HG03469 (cell line): ENCODE data around the gene FAM53B.

Experiments
- ATAC-seq: cut with Tn5 transposase; IDR thresholded peaks from one replicate; pipeline ENCODE4 v1.9.1; 2021; ENCODE audit warnings: mild to moderate bottlenecking, moderate library complexity, moderate number of reproducible peaks; ENCODE audit not compliant: unreplicated experiment

Gene FAM53B

DNA sequence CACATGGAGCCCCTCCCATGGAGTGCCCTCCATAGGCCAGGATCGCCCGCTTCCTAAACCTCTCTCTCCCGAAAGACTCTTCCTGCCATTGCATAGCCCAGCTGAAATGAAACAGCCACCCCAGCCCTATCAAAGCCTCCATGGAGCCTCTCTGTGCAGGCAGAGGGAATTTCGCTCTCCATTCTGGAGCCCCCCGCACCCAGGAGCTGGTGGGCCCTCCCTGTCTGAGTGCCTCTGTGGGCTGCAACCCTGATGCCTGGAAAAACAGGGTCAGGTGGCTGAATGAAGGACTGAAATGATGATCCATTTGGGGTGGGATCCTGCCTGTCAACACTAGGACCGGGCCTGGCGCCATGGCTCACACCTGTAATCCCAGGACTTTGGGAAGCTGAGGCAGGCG lies 106.4 kb downstream of the FAM53B start:
- ATAC-seq, result no peak

DNA sequence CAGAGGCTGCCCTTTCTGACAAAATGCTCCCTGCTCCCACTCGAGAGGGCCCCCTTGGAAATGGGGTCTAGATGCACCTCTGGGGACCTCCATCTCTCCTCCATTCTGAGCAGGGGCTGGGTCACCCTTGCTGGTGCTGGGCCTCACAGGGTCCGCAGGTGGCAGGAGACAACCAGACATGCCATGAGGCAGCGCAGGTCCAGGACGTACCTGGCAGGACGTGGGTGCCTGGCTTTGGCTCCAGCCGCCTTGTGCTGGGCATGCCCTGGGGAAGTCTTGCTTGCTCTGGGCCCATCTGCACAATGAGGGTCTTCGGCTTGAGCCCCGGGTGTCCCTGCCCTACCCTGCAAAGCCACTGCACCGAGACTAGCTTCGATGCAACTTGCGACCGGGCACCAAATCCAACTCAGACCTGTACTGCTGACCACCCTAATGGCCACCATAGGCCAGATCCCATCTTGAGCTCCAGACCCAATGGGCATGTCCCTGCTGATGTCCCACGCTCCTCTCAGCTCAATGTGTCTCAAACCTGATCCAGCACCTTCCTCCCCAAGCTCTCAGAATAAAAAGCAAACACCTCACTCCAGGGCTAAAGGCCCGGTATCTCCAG lies 107.0 kb downstream of the FAM53B start:
- no peak for ATAC-seq

DNA sequence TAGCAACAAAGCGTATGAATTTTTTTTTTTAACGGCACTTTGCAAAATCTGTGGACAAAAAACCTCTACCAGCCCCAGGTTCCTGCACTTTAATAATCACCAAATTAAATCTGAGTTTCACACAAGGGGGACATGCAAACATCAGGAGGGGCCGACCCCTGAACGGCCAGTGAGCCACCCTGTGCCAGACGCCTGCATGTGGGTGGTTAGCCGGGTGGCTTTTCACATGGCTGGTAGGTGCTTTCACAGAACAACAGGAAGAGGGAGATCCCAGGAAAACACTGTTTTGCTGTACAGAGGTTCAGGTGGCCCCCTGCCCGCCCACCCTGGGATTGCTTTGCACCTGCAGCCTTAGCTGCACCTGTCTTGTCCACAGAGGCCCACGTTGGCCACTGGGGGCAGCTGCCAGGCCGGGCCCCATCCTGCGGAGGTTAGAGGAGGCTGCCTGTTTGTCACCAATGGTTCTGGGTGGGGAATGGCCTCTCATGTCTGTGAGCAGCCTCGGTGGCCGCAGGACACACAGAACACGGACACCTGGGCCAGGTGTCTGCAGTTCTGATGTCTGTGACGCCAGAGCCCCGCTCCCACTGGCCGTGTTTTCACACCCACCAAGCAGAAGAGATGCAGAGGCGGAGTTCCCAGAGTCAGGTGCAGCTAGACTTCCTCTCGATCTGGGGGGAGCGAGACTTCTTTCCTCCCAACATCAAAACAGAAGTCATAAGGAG lies 107.7 kb downstream of the FAM53B start:
- no peak for ATAC-seq

DNA sequence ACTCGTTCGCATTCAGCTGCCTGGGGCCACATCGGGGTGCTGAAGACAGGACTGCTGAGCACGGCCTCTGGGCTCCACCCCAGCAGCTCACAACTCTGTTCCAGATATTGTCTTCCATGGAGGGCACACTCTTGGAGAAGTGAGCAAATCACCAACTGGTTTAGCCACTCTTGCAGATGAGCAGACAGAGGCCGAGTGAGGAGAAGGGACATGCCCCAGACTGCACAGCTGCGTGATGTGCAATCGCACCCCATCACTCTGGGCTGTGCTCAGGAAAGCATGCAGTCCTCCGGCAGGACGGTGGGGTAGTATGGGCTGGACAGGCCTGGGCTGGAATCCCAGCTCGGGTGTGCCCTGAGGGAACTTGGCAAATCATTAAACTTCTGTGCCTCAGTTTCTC lies 111.6 kb downstream of the FAM53B start:
- no peak for ATAC-seq

DNA sequence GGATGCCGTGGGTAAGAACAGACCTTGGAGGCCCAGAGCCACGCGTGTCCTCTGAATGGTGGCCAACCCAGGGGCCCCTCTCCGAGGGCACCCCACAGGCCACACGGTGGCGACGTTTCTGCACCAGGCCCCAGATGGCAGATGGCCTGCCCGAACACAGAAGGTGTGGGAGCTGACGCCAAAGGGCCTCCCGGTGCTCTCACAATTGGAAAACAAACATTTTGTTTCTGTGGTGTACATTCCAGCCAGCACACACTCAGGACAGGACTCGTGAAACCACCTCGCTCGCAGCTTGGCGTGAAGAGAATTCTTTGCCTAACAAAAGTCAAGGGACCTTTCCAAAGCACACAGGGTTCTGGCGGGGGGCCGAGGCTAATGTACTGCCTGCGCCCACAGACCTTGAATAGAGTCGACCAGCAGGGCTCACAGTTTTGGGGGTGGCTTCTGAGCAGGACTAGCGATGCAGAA lies 112.1 kb downstream of the FAM53B start:
- no peak for ATAC-seq

DNA sequence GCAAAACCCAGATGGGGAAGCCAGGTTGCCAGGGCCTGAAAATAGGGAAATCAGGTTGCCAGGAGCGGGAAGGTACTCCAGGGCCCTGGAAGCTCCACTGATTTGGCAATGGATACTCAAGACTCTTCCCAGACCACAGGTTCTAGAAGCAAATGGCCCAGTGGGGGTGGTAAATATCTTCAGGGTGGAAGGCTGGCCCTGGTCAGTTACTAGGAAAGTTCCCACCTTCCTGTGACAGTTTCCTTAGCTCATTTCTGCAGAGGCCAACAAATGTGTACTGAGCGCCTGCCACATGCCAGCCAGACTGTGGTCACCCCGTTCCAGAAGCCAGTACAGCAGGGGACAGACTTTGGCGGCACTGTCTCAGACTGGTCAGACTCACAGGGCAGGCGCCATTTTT lies 113.6 kb downstream of the FAM53B start:
- ATAC-seq, result no peak

DNA sequence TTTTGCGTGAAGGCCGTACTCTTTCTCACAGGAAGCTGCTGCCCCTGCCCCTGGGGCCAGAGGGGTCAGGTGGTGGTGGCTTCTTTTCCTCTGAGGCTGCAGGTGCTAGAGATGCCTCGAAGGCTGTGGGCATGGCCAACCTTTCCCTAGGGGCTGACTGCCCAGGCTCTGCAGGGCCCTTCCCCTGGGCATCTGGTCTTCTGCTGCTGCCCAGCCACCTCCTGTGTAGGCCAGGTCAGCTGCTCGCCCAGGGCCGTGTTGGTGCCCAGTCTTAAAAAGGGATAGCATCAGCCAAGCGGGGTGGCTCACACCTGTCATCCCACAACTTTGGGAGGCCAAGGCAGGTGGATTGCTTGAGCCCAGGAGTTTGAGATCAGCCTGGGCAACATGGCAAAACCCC lies 114.3 kb downstream of the FAM53B start:
- ATAC-seq, result no peak

DNA sequence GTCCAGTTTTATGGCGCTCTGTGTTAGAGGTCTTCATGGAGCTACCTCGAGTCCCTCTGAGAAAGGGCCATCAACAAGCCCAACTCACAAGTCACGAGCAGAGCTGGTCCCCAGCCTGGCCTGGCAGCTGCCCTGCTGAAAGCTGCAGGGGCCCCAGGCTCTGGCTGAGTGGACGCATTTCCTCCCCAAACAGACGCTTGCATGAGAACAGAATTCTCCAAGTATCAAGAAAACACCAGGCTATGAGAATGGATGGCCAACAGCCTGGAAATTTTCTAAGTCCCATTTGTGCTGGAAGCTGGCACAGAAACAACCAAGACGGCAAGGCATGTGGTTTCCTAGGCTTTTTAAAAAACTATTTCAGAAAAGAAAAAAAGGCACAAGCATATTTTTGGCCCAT lies 114.8 kb downstream of the FAM53B start:
- no peak for ATAC-seq

DNA sequence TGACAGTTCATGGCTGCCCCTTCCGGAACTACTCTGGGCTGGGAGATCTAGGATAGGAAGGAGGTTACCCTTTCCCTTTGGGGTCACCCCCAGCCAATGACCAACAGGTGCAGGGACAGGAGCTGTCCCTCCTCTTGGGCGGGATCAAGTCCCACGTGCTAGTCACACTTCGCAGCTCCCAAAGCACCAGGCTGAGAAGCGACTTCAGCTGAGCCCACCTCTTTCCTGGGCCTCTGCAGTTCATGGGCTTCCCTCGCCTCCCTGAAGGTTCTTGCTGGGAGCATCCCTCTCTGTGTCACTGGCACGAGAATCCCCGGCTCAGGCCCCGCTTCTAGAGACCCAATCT lies 115.5 kb downstream of the FAM53B start:
- ATAC-seq, result no peak

DNA sequence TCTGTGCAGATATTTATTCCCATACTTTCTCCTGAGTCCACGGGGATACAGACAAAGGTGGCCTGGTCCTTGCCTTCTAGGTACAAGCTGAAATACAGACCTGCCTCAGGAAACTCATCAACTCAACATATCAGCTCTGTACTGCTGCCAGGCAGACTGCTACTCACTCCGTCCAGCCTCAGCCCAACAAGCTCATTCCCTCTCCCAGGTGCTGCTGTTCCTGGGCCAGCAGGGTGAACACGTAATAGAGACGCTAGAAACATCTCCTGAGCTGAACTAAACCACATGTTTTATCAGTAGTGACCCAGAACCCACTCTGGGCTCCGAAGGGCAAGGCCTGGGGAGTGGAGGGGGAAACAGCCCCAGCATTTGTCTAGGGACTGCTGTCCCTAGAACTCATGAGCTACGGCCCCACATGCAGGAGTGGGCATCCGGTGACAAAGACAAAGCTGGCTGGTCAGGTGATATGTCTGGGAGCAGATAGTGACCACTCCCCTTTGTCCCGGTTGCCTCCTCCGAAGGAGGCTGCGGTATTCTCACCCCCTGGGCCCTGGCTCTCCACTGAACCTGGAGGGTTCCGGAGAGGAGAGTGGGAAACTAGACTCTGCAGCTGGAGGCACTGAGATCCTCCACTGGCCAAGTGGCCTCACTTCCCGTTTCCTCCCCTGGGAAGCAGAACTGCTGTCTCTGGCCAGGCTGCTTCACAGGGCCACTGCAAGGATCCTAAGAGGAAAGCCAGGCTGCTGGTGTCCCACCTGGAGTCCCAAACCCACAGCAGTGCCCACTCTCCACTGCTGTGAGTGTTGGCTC lies 116.1 kb downstream of the FAM53B start:
- no peak for ATAC-seq

DNA sequence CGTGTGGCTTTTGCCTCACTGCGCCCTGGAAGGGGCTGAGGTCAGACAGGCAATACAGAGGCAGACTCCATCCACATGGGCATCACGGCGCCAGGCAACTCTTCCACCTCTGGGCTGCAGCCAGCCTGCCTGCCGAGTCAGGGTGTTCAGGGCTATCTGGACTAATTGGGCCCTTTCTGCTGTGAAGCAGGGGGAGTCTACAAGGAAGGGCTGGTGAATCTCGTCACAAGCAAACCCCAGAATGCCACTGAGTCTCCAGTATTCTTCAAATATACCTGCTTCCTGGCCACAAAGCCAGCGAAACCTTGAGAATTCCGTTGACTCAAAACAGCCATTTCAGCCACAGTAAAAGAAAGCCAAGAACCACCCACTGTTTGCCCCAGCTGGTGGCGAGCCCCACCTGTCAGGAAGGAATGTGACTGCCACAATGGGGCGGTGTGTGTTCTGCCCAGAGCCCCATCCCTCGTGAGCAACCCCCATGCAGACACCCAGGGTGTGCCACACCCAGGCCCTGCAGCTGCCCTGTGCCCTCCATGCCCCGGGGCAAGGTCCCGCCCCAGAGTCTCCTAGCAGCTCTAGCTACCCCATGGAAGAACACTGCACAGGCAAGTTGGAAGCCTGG lies 117.3 kb downstream of the FAM53B start:
- peak; percentile 51 for ATAC-seq

DNA sequence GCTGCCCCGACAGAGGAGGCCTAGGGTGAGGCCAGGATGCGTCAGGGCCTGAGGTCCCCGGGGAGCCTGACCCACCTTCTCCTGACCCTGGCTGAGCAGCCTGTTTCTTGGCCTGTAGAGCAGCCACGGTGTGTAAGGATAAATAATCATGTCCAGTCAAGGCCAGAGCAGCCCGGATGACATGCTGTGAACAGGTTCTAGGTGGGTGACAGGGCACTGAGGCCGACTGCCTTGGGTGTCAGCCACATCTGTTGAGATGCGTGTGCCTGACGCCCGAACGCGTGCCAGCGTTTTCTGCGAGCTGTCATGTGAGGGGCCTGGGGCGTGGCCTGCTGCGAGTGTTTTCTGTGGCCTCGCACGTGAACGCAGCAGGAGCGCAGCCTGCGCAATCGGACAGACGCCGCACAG lies 118.3 kb downstream of the FAM53B start:
- no peak for ATAC-seq

DNA sequence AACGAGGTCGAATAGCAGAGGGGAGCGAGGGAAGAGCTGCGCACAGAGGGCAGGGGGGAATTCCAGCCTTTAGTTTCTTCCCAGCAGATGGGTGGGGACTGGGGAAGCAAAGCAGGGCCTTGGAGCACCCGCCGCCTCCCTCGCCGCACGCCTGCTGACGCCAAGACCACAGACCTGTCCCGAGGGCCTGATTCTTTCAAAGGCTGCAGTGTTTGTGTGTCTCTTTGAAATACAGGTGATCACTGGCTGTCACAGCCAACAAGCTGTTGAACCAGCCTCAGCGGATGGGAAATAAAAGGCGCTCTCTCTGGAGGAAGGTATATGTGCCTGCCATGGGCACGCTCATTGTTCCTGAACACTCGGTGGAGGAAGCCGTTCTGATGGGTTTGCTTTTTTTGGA lies 119.3 kb downstream of the FAM53B start:
- ATAC-seq, result no peak

DNA sequence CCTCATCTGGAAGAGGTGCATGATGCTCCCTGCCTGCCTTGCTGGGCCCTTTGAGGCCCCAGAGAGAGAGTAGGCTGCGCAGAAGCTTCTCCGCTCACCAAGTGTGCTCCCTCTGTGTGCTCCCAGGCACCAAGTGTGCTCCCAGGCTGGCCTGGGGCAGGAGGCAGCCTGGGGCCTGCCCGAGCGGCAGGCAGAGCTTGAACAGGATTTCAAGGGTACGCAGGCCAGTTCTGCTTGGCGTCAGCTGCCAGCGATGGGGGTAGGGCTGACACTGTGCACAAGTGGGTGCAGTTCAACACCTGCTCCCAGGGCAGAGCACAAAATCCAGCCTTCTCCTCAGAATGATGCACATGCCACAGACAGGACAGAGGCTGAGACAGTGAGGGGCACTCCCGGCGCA lies 119.7 kb downstream of the FAM53B start:
- ATAC-seq, result no peak

DNA sequence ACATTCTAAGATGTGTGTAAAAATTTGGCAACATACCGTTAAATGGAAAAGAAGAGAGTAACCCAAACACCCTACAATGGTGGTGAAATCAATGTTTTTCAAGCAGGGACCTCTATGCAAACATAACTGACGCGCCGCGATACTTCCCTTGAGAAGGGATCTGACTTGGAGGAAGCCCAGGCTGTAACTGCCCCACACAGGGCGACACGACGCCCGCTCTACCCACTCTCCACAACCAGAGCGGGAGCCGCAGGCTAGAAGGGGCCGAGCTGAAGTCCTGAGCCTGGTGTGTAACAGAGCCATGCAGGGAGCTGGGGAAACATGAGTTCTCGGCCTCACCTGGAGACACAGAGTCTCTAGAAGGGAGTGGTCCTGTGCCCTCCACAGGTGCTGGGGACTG lies 120.2 kb downstream of the FAM53B start:
- no peak for ATAC-seq

DNA sequence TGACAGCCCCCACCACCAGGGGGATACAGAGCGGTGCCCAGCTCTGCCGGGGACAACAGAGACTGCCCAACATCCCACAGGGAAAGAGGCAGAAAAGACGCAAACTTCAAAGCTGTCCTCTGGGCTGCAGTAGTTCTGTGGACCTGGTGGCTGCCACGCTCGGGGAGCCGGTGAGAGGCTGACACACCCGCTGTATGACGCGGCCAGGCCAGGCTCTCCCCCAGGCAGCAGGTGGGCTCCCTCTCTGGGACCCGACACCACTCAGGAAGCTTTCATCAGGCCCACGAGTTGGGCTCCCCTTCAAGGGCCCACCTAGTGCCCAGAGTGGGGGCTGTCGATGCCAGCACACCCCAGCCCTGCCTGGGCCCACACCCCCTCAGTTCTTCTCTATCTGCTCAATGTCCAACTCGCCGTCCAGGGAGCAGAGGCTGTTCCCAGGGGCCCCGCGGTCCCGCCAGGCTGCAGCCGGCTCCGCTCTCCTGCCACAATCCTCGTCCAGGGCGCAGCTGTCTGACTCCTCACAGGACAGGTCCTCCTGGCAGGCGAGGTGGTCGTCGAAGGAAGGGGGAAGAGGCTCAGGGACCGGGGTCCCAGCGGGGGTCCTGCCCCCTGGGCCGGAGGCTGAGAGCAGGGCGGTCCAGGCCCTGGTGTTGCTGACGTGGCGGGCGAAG lies 121.2 kb downstream of the FAM53B start:
- ATAC-seq, result no peak

DNA sequence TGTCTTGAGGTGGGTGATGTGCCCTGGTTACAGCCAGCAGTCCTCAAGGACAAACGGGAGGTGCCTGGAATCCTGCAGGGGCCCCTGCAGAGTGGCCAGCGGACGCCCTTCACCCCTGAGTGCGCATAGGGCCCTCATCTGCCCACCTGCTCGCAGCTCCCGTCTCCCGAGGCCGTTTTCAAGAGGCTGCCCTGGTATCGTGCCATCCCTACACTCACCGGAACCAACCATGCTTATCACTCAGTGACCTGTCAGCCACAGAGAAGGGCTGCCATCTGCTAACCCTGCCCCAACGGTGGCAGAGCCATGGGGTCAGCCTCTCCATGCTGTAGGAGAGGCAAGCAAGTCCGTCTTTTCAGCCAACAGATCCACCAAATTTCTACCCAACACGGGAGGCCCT lies 122.0 kb downstream of the FAM53B start:
- ATAC-seq, result no peak

DNA sequence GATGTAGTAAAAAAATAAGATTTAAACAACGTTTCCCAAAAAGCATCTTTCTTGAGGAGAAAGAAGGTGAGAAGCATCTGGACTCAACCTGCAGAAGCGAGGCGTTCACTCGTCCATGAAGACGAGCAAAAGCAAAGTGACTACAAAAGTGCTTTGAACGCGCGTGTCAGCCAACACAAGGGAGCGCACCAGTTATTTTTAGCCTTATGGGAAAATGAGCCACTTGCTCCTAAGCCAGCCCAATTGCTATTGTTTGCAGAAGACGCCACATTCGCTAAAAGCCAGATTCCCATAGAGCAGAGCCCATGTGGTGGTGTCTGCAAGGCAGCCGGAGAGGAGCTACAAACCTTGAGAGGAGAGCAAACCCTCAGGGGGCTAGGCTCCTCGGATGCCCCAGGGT lies 122.5 kb downstream of the FAM53B start:
- ATAC-seq, result no peak

DNA sequence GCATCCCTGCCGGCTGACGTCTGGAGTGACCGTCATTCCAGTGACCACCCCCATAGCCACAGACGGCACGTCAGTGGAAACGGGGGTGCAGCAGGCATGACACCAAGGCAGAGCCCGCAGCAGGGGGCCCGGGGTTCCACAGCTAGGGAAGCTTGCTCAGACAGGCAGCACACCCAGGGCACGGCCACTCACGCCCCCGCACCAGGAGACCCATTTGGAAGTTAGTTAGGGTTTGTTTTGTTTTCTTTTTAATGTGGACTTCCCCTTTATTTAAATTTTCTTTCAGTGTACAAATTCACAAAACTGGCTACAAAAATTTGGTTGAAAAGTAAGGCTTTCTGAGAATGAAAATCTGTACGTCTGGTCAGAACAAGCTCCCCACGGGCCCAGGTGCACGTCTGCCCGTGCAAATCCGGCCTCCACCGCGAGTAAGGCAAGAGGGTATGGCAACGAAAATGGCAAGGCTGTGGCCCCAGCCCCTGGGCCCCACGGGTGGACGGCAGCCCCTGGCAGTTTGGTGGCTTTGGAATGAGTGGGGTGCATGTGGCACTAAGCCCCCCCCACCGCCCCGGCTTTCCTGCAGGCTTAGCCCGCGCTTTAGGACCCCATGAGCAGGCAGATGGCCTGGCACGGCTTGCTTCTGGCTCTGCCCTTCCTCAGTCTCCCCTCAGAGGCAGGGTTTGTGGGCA lies 124.2 kb downstream of the FAM53B start:
- no peak for ATAC-seq

DNA sequence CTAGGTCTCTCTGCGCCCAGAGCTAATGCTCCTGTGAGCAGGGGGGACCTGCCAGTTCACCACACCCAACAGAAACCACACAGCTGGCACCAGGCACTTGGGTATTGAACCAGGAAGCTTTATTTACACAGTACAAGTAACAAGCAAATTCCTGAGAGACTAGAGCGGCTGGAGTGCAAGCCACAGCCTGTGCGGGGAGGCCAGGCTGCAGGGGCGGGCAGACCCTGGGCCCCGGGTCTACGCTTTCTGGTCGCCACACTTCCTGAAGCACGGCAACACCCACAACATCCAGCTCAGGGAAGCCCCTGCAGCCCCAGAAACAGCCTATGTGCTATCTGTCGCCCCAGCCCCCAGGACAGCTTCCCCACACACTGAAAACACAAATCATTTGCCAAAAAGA lies 125.0 kb downstream of the FAM53B start:
- ATAC-seq, result no peak
